GM19238 (cell line): ENCODE data around the gene WDR1.

ENCODE experiments used
- DNase-seq: peaks from one replicate; pipeline ENCODE4 v3.0.0; 2011; ENCODE audit warnings: low spot score; ENCODE audit not compliant: insufficient read length

WDR1 gene

DNA sequence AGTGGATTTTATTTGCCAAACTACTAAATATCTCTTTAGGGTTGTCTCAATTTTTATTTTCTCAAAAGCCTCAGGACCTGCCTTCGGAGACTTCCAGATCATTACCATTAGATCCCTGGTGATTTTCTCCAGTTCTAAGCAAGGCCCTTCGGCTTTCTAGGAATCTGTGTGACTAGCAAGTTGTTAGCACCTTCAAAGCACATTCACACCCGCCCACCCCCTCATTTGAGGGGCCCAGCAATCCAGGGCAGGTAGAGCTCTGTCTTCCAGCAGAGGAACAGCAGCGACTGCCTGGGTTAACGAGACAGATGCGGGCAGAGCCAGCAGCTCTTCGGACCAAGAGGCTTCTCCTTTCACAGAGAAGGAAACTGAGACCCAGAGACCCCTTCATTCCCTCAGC is 2.0 kb downstream of the WDR1 start:
- no peak for DNase-seq

DNA sequence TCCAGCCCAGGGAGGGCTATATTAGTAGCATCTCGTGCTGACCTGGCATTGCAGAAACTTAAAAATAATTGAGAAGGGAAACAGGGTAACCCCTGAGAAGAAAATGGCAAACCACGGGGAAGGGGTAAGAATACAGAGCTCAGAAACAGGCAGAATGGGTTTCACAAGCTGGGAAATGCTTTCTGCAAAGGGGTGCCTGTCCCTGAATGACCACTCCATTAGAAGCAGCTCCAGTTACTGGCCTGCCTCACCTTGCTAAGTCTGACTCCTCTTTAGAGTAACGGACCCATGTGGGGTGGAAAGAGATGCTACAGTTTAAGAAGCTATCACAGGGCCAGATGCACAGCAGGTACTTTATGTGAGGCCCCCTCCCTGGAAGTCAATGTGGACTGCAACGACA is 2.5 kb downstream of the WDR1 start:
- no peak for DNase-seq

DNA sequence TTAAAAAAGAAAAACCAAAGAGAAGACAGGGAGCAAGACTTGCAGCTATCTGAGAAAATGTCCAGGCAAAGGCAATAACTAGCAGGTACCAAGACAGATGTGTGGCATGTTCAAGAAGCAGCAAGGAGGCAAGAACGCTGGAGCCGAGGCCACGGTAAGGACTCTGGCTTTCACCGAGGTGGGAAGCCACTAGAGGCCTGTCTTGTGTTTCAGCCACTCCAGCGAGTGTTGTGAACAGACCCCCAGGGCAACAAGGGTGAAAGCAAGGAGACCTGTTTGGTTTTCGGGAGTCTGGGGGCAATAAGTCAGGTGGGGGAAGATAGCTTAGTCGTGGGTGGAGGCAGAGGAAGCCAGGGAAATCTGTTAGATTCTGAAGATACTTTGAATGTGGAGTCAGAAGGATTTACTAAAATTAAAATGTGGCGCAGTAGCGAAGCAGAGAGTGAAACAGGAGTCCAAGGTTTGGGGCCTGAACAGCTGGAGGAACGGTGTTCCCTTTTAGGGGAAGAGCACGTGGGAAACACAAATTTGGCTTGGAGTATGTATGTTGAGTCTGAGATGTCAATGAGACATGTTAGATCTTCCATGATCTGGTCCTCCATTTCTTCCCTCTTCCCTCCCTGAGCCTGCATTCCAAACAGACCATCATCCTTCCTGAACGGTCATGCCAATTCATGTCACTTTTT is 3.1 kb downstream of the WDR1 start:
- no peak for DNase-seq

DNA sequence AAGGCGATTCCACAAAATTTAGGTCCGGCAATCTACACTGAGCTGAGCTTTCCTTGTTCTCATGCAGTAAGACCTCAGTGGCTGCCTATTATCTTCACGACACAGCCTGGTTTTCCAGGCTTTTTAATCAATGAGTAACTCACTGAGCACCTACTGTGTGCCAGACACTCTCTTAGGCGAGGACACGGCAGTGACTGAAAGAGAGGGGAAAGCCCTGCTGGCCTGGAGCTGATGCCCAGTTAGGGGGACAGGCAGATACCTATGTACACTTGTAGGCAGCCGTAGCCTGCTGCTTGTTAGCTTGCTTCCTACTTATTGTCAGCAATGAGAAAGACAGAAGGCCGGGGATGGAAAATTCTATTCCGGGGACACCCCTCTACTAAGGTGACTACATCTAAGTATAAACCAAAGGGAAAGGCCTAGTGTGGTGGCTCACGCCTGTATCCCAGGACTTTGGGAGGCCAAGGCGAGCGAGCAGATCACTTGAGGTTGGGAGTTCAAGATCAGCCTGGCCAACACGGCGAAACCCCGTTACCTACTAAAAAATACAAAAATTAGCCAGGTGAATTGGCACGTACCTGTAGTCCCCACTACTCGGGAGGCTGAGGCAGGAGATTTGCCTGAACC is 3.8 kb downstream of the WDR1 start:
- no peak for DNase-seq

DNA sequence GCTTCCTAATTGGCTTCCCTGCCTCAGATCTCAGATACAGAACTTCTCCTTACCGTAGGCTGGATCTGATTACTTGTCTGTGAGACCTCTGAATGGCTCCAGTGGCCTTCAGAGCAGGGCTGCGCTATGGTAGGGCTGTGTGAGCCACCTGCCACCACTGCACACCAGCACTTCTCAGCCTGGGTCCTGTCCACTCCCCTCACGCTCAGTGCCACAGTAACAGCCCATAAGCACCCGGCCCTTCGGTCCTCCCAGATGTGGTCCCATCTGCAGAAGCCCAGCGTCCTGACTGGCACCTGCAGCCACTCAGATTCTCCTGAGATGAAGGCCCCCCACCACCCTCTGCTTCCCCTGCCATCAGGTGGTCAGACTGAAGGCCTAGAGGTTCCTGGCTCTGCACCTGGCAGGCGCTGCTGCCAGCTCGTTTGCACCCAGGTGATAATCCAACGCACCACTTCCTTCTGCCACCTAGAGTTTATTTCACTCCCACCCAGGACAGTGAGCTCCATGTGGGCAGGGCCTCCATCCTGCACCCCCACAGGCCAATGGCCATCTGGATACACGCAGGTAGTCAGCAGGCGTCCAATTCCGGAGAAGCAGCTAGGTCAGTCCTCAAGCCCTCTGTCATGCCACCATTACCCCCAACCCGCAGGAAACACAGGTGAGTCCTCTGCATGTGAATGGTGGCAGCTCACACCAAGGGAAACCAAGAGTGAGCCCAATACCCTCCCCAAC is 5.4 kb downstream of the WDR1 start:
- DNase-seq: no peak

DNA sequence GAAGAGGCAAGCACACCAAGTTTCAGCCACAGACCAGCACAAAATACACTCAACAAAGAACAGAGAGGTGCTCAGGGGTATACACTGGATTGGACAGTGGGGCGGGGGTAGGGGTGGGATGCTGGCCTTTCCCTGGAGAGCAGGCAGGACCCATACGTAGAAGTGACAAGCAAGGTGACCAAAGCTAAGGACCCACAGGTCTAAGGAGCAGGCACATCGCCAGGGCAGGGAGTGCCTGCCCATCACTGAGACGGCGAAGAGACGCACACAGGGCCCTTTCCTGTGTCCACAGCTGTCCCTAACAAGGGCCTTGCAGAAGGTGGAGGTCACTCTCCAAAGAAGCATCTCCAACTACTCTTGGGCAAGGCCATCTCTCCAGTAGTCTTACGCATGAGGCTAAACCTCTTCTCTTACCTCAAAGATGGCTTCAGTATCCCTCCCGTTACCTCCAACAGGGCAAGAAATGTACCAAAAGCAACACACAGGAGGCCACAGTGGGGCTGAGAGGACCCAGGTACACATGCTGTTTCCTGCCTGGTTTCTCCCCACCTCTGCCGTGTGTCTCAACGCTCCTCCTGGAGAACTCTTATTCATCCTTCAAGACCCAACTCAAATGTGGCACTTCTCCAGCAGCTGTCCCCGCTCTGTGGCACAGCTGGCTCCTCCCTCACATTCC is 6.5 kb downstream of the WDR1 start:
- DNase-seq: no peak

DNA sequence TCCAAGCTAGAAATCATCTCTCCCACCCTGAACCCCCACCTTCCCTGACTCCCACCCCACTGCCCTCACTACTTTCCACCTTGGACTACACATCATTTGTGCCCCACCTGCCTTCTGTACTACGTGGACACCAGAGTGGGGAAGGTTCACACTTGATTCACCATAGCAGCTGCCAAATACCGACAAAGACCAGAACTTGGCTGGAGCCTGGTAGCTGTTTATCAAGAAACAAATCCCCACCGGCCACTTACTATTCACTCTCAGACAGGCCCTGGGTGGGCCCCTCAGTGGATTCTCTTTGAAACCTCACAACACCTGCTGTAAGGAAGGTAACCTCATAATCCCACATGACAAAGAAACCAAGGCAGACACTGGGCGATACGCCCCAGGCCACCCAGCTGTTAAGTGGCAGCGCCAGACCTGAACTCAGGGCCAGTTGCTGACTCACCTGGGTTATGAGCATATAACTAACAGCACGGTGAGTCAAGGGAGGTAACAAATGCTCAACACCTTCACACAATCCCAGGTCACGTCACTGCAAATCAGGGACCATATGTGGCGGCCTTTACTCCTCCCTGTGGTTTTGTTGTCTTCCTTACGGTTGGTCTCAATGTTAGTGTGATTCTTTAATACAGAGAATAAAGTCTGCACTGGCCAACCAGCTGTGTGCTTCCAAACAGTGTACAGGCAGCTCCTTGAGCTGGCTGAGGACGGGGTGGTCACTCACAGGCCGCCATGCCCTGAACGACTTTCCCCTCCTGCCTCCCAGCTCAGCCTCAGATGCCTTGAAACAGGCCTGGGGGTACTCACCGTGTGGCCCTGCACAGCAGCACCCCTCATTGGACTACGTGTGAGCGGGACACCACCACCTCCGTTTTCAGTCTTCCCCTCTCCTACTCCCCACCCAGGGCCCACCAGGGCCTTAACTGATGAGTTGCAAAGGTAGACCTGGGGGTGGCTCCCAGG is 7.5 kb downstream of the WDR1 start:
- no peak for DNase-seq

DNA sequence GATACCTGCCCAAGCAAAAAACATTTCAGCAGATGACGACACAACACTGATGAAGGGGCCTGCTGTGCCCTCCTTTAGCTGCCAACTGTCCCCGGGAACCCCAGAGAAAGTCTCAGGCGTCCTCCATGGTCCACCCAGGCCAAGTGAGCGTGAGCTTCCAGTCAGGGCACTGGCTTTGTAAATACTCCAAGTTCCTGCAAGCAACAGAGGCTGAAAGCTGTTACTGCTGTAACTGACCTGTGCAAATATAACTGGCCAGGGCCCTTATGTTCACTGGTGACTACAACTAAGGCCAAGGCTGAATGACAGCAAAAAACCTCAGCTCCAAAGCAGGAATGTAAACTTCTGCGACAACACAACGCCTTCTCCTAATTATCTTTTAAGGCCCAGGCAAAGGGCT is 8.2 kb downstream of the WDR1 start:
- no peak for DNase-seq

DNA sequence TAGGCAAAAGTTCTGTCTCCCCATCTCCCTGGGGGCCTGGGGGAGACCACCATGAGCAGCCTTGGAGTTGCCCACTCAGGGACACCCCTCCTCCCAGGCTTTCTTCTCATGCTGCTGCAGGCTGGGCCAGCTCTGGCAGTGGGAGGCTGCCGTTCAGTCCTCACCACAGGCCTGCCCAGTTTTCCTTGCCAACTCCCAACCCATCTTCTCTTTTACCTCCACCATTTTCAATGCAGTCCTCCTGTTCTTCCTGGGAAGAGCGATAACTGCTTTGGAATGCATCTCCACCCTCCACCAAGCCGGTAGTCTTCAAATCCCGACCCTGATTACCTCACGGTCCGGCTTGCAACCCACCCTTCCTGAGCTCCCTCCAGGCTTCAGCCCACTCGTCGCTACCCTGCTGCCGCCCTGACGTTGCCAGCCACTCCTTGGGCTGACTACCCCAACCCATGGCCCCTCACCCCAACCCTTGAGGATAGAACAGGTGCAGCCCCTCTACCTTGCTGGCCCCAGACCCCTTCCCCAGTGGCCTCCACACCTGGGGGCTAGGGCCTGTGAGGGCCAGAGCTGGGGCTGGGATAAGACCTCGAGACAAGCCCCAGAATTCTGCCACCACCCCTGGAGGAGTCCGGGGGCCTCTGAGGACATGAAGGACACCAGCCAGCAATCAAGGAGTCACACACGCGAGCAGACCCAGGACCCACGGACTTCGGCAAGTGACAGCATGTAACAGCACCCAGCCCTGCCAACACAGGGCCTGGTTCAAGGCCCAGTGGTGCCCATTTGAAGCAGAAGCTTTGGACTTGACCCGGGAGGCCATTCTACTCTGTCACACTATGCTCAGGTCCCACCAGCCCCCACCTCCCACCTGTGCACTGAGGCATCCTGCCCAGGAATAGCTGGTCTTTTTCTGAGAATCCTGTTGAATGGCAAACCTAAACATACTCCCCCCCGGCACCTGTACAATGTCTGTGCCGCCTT is 9.2 kb downstream of the WDR1 start:
- no peak for DNase-seq

DNA sequence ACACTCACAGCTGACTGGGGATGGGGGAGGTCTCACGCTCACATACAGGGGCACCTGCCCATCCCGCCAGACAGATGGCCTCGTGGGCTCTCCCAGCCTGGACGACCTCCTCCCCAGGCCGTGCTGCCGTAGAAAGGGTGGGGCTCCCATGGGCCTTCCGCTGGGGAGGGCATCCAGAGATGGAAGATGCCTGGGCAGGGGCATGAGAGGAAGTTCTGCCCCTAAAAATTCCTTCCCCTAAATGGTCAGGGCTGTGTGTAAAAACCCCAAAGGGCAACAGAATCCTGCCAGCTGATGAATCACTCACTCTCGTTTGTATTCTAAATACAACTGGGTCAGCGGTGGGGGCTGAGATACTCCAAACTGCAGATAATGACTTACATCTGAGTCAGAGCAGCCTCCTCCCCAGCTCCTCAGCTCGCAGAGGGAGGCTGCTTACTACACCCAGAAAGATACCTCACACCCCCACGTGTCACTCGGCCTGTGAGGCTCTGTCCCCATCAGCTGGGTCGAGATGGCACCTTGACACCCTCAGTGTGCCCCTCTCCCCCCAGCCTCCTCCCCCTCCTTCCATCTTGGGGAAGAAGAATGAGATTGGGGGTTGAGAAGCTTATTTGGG is 10.1 kb downstream of the WDR1 start:
- no peak for DNase-seq

DNA sequence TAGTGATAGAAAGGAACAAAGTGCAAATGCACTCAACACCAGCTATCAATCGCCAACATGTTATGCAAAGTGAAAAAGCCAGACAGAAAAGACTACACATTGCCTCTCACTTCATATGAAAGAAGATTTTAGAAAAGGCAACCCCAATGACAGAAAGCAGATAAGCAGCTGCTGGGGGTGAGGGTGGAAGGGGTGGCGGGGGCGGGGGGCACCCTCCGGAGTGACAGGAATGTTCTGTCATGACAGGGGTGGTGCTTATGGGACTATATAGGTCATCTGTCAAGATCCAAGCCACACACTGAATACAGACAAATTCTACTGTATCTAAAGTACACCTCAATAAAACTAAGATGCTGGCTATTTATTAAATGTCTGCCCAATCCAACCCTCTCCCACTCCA is 10.7 kb downstream of the WDR1 start:
- DNase-seq: no peak

DNA sequence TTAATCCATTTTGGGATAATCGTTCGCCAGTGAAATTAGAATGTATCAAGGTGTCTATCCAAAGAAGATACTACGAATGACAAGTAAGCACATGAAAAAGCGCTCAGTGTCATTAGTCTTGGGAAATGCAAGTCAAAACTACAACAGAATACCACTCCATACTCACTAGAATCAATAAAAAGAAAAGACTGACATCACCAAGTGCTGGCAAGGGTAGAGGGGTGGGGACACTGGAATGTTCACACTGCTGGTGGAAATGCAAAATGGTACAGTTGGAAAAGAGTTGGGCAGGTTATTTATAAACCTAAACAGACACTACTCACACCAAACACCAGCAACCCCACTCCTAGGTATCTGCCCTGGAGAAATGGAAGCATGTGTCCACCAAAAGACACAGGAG is 11.2 kb downstream of the WDR1 start:
- no peak for DNase-seq

DNA sequence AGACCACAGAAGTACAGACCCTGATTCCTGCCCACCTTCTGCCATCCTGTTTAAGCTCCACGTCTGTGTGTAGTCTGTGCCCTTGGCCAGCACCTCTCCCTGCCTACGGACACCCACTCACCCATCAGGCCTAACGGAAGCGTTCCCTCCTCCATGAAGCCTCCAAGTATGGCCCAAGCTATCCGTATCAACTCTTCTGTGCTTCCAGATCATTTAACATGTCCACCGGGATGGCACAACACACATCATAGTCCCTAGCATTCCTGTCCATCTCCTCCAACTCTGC is 11.7 kb downstream of the WDR1 start:
- DNase-seq: no peak

DNA sequence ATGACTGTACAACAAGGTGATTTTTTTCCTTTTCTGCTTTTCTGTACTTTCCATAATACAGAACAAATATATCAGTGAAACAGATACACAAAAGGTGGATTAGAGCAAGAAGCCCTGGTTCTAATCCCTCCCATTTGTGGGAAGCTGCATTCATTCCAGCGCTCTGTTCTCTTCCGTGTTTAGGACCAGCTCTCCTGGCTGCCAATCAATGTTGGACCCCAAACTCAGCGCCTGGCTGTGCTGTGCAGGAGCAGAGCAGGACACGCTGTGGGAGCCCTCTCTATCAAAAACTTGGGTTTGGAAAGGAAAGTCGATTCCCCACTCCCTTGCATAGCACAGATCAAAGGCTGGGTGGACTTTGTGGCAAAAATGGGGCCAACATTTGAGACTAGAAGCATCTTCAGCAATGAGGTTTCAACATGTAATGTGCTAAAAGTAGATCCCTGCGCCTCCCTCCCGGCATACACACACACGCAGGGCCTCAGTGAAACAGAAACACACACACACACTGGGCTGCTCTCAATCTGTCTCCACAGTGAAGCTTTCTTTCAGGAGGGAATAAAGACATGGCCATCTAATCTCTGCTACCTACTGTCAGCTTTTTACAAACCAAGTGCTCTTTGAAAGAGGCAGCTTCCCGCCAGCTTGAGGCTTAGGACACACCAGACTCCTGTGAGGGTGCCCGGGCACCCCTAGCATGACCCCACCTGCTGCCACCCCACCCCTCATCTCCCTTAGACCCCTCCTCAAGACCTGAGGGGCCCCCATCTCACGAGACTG is 12.2 kb downstream of the WDR1 start:
- DNase-seq: no peak

DNA sequence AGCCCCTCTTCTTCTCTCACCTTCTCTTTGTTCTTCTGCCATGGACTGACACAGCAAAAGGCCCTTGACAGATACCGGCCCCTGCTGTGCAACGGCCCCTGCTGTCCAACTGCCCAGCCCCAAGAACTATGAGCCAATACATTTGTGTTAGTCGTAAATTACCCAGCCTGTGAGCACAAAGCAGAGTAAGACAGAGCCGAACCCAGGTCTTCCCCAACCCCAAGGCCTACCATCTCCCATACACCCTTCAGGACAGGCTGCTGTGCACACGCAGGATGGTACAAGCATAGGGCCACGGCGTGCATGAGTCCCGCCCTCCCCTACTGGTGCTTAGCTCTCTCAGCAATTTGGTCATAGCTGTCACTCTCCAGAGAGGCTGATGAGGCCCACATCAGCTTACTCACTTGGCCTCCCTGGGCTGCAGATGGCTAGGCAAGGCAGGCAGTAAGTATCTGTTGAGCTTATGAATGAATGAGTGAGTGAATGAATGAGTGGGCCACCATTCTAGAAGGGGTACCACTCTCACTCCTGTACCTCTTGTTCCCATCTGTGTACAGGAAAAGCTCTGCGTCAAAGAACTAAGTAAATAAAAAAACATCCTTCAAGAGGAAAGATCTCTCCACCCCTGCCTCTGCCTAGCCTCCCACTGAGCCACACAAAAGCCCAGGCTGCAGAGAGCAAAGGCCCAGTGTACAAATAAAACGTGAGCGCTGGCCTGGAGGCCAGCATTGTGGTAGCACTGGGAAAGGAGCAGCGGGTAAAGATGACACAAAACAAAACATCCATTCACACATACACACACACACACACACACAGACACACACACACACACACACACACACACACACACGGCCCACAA is 13.9 kb downstream of the WDR1 start:
- DNase-seq: no peak

DNA sequence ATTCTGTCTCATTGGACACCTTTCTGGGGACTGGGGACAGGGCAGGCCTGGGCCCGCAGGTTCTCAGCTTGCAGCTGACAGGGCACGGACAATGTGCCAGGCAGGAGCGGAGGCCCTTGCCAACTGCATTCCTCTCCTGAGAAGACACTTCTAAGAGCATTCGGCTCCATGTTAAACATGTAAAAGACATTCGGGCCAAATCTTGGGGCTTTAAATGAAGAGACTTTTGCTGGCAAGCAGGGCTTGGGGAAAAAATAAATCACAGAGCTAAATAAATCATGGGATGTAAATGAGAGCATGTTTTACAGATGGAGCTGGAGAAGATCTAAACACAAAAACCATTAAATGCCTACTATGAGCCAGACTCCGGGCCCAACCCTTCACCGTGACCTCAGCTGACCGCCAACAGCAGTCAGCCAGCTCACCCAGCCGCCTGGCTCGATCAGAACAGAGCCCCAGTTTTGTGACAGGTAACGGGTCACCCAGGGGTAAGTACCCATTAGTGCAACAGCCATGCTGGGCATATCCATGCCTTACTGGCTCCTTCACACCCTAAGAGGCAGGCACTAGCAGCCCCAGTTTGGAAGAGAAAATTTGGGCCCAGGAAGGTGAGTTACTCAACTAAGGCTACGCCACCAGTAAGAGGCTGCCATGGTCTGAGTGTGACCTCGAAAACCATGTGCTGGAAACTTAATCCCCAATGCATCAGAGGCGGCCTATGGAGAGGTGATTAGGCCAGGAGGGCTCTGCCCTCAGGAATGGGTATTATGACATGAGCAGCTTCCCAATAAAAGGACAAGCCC is 14.7 kb downstream of the WDR1 start:
- DNase-seq: no peak

DNA sequence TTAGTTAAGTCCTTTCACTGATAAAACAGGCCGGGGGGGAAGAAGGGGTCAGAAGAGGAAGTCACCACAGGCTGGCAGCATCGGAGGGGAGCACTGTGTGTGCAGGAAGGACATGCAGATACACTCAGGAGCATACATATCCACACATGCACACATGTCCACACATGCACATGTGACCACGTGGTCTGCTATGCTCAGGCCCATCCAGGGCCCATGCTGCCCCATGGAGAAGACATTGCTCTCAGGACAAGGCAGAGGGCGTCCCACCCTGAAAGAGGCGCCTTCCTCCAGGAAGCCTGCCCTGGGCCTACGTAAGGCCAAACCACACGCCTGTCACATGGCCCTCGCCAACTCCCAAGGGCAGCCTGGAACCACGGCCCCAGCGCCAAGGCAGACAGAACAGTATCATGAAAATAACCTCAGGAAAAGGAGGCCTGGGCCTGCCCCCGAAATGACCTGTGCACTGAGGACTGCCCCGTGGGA is 15.8 kb downstream of the WDR1 start:
- no peak for DNase-seq
